ENCODE results near the gene ANKRD23.
A peak's percentile ranks its signal among the peaks of the same experiment; 100 is the strongest.
"Not testable (repeated sequence)": the region's sequence is repeated elsewhere in the genome, so short reads cannot be mapped to it uniquely, and the experiment has no call there.

ANKRD23 gene

DNA sequence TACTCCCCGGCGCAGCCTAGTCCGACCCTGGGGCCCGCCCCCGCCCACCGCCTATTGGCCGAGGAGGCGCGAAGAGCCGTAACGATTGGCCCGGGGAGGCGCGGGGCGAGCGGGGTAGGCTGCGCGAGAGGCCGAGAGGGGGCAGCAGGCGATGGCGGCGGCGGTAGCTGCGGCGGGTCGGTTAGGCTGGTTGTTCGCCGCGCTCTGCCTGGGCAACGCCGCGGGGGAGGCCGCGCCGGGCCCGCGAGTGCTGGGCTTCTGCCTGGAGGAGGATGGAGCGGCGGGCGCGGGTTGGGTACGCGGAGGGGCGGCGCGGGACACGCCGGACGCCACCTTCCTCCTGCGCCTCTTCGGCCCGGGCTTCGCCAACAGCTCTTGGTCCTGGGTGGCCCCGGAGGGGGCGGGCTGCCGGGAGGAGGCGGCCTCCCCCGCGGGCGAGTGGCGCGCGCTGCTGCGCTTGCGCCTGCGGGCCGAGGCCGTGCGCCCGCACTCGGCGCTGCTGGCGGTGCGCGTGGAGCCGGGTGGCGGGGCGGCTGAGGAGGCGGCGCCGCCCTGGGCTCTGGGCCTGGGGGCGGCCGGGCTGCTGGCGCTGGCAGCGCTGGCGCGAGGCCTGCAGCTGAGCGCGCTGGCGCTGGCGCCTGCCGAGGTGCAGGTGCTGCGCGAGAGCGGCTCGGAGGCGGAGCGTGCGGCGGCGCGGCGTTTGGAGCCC, 27.5 kb downstream of the ANKRD23 start, which contains the start of gene CNNM3:
CNNM3 (plus strand) TSS at position 142 of the 709 bp plus-strand sequence; CDS start at position 152, 10 bp downstream.
- peak; percentile 100 for DNase-seq (ENCODE audit: low spot score)

GRCh38 chr2:96815326-96816126, 28.3 kb downstream of the ANKRD23 start:
- peak; percentile 81 for DNase-seq (ENCODE audit: low spot score)

GRCh38 chr2:96813656-96814055, 30.2 kb downstream of the ANKRD23 start:
- no peak for DNase-seq (ENCODE audit: low spot score)

DNA sequence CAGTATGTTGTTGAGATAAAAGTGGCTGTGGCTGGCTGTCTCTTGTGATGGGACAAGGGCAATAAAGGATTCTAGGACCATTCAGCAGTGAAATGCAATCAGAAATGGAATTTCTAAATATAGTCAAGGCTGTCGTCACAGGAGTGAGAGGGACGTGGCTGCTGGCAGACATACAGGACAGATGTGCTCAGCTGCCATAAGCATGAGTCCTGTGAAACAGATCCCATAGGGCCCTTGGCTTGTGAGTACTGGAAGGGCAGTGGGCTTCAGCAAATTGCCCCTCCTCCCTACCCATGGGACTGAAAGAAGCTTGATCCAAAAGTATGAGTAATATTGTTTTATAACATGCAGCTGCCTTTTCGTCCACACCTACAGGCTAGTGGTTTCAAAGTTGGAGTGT, 31.9 kb downstream of the ANKRD23 start:
- DNase-seq (ENCODE audit: low spot score), result no peak

DNA sequence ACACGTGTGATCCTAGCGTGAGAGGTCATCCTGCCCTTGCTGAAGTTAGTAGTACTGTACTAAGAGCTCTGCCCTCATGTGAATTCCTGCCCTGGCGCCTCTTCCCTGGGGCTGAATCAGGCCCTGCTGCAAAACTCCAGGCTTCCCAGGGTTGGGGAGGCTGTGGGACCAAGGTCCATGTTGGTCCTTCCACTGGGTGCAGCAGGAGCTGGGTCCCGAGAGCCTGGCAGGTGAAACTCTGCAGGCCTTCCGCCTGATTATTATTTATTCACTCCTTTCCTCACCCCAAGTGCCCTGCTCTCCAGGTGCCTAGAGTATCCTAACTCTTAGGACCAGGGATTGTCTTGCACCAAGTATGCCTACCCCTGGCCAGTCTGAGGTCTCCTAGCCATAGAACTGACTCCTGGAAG, 33.0 kb downstream of the ANKRD23 start:
- no peak for DNase-seq (ENCODE audit: low spot score)

DNA sequence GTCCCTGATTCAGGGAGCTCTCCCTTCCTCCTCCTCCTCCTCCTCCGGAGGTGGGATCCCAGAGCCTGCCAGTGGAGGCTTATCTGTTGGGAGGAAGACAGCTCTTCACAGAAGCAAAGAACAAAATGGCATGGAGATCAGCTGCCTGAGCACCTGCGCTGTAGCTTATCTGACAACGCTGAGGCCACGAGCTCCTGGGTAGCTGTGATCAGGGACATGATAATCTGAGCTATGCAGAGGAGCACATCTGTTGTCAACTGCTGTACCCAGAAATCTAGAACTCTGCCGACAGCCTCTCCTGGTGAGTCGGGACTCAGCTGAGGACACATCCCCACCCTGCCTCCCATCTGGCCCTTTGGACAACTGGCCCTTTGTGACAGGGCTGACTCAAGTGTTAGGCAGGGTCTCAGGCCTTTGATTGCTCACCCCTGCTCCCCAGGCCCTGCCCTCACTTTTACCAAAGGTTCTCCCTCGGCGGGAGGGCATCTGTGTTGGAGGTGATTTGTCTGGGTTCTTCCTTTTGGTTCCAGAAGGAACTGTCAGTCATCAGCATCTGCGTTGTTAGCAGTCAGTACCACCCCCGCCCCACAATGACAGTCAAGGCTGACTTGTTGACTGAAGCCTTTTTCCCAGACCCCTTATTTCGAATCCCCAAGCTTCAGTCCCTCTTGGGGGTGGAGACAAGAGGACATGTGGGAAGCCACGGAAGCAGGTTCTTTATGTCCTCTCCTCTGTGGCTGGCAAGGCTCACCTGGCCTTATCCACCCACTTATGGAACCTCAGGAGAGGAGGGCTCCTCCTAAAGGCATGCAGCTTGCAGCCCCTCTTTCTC, 33.7 kb downstream of the ANKRD23 start:
- DNase-seq (ENCODE audit: low spot score), result no peak

- no peak for DNase-seq (ENCODE audit: low spot score)
These were observed 34.5 kb downstream of the ANKRD23 start for GRCh38 chr2:96809216-96809882.

DNA sequence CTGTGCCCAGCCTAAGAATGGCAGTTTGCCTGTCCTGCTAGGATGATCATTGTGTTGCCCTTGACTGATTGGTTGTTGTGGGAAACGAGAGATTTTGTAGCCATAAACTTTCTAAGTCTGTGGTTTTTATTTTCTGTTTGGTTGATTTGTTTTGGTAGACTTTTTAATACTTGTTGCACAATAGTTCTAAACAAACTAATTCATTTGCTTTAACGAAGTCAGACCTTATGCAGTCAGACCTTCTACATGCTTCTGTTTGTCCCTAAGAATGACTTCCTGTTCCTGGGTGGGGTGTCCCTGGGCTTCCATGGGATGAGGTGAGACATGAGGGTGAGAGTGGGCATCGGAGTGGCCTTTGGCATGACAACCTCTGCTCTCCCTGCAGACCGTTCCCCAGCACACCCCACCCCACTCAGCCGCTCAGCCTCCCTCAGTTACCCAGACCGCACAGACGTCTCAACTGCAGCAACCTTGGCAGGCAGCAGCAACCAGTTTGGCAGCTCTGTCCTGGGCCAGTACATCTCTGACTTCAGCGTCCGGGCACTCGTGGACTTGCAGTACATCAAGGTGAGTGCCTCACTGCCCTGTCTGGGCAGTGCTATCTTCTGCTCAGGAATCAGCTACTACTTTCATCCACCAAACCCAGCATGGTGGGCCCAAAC, 35.5 kb downstream of the ANKRD23 start:
- no peak for DNase-seq (ENCODE audit: low spot score)

- DNase-seq (ENCODE audit: low spot score), result no peak
These were observed 36.7 kb downstream of the ANKRD23 start for GRCh38 chr2:96807127-96807471.

GRCh38 chr2:96806468-96807126, 37.2 kb downstream of the ANKRD23 start:
- no peak for DNase-seq (ENCODE audit: low spot score)

- not testable (repeated sequence) for DNase-seq (ENCODE audit: low spot score)
These were observed 37.9 kb downstream of the ANKRD23 start for GRCh38 chr2:96805946-96806345.

DNA sequence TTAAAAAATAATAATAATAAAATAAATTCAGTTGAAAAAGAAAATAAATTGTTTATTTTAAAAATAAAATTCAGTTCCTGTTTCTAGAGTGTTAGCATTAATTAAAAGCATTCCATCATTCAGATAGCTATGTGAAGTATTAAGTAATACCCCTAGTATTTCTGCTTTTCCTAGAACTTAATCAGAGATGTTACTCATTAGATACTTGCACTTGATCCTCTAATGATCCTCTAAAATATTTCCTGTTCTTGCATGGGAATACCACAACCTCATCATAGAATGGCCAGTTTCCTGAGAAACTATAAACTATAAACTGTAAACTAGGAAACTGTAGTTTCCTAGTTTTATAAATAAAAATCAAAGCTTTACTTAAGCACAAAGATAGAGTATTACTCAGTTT, 38.8 kb downstream of the ANKRD23 start:
- no peak for DNase-seq (ENCODE audit: low spot score)

DNA sequence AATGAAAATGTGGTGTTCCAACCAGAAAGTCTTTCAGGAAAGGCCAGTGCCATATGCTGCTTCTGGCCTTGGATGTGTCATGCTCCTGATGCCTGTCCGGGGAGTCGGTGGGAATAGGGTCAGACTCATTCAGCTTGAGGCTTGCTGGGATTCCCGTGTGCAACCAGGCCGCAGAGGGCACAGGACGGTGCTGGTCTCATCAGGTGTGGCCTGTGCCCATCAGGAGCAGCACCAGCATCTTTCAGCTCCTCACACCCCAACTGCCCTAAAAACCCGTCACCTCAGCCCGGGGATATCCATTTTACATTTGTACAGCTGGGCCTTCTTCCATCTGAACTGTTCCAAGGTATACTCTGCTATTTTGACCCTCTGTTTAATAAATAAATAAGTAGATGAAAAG, 41.1 kb downstream of the ANKRD23 start:
- DNase-seq (ENCODE audit: low spot score), result peak; percentile 6

GRCh38 chr2:96801786-96802595, 41.8 kb downstream of the ANKRD23 start:
- DNase-seq (ENCODE audit: low spot score), result peak; percentile 9

DNA sequence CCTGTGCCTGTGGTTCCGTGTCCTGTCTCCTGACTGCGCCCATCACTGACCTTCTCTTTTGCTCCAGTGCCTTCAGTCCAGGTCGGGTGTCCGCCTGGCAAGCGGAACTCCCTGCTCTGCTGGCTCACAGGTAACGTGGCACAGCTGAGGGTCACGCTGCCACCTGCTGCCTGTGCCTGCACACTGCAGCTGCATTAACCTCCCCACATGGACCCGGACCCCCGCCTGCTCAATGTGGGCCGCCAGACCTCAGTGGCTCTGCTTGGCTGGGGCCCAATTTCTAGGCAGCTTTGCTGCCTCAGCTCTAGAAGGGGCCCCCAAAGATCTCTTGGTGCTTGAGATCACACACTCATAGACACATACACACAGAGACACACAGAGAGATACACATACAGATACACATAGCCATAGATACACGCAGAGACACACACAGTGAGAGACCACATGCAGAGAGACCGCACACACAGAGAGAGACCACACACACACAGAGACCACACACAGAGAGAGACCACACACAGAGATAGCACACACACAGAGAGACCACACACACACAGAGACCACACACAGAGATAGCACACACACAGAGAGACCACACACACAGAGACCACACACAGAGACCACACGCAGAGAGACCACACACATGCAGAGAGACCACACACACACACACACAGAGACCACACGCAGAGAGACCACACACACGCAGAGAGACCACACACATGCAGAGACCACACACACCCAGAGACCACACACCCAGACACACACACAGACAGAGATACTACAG, 42.6 kb downstream of the ANKRD23 start:
- DNase-seq (ENCODE audit: low spot score), result peak; percentile 83

DNA sequence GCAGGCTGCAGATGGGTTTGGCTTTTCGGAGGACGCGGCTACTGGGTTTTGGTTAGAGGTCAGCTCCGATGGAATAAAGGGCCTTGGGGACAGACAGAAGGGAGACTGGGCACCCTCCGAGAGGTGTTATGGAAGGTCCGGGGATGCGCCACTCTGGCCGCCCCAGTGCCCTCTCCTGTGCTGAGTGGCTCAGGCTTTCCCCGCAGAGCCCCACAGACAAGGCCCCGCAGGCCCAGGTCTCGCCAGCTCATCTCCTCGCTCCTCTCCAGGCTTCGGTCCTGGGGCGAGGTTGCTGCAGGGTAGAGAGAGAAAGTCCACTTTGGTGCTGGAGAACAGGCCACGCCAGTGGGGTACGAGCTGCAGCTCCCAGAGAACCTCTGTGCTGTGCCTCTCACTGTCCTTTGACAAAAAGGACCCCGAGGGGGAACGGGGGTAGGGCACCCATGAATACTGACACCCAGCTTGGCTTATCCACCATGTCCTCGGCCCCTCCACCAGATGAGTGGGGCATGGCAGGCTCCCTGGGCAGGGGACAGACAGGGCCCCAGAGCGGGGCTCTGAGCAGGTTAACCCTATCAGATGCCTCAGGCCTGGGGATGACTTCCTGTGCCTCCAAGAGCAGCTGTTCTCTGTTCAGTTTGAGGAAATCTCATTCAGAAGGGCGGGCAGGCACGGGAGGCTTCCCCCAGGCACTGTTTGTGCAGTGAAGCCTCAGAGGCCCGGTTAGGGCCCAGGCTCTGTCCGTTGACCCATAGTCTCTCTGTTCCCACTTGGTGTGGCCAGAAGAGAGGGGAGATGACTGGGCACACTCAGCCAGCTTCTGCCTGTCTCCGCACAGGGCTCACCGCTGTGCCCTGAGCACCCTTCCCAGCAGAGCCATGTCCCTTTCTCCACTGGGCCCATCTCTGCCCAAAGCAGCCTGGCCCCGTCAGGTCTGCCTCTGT, 43.5 kb downstream of the ANKRD23 start:
- peak; percentile 2 for DNase-seq (ENCODE audit: low spot score)

- no peak for DNase-seq (ENCODE audit: low spot score)
These were observed 44.2 kb downstream of the ANKRD23 start for GRCh38 chr2:96799623-96799935.
